HG02840 (cell line): ENCODE data around the gene GSX1.
"Not testable (repeated sequence)": the region's sequence is repeated elsewhere in the genome, so short reads cannot be mapped to it uniquely, and the experiment has no call there.

ENCODE experiments used
- ATAC-seq: cut with Tn5 transposase; IDR thresholded peaks from one replicate; pipeline ENCODE4 v1.9.1; 2021; ENCODE audit warnings: mild to moderate bottlenecking, moderate library complexity, moderate number of reproducible peaks; ENCODE audit not compliant: unreplicated experiment, low FRiP score

GSX1 gene

GRCh38 chr13:27792393-27793218 lies at the start of gene GSX1:
TSS of gene GSX1 (plus strand) at chr13:27792483. CDS start at chr13:27792691, 208 bp downstream.
- ATAC-seq: no peak

GRCh38 chr13:27744801-27745200 lies 47.5 kb upstream of the GSX1 start:
- no peak for ATAC-seq

- no peak for ATAC-seq
These were observed 47.0 kb upstream of the GSX1 start for GRCh38 chr13:27745301-27745700.

- not testable (repeated sequence) for ATAC-seq
These were observed 44.1 kb upstream of the GSX1 start for GRCh38 chr13:27748143-27748542.

- no peak for ATAC-seq
These were observed 40.2 kb upstream of the GSX1 start for GRCh38 chr13:27751953-27752532.

- no peak for ATAC-seq
These were observed 26.6 kb upstream of the GSX1 start for GRCh38 chr13:27765650-27766049.

- no peak for ATAC-seq
These were observed 21.5 kb upstream of the GSX1 start for GRCh38 chr13:27770809-27771208.

GRCh38 chr13:27772651-27773425 lies 19.4 kb upstream of the GSX1 start:
- ATAC-seq: no peak

GRCh38 chr13:27774169-27774568 lies 18.1 kb upstream of the GSX1 start:
- no peak for ATAC-seq

- no peak for ATAC-seq
These were observed 17.6 kb upstream of the GSX1 start for GRCh38 chr13:27774651-27775050.

GRCh38 chr13:27775943-27776342 lies 16.3 kb upstream of the GSX1 start:
- no peak for ATAC-seq

- no peak for ATAC-seq
These were observed 10.1 kb upstream of the GSX1 start for GRCh38 chr13:27782151-27782550.

GRCh38 chr13:27783111-27783510 lies 9.2 kb upstream of the GSX1 start:
- ATAC-seq: no peak

GRCh38 chr13:27788271-27788670 lies 4.0 kb upstream of the GSX1 start:
- ATAC-seq: no peak

GRCh38 chr13:27789153-27789494 lies 3.2 kb upstream of the GSX1 start:
- no peak for ATAC-seq

GRCh38 chr13:27789495-27790303 lies 2.6 kb upstream of the GSX1 start:
- no peak for ATAC-seq

GRCh38 chr13:27790523-27790922 lies 1.8 kb upstream of the GSX1 start:
- ATAC-seq: no peak

- ATAC-seq: no peak
These were observed 960 bp upstream of the GSX1 start for GRCh38 chr13:27791146-27791900.

GRCh38 chr13:27791901-27792392 lies 336 bp upstream of the GSX1 start:
- no peak for ATAC-seq
